ENCODE results near the gene LMOD3.

LMOD3 gene

GRCh38 chr3:69058947-69059224 lies 63.5 kb downstream of the LMOD3 start:
- H3K27ac ChIP-seq: no peak overlapping the region
- no peak for TF ChIP-seq CTCF (conservative IDR thresholded peaks at IDR 0.05)

- H3K27ac ChIP-seq: no peak overlapping the region
- no peak for TF ChIP-seq CTCF (conservative IDR thresholded peaks at IDR 0.05)
These were observed 64.0 kb downstream of the LMOD3 start for GRCh38 chr3:69058180-69058946.

Data from VCaP (cell line).